Prostate gland (tissue), 2 donors: ENCODE results near the gene ESYT2.
"Not testable (repeated sequence)": the region's sequence is repeated elsewhere in the genome, so short reads cannot be mapped to it uniquely, and the experiment has no call there.

ENCODE experiments used
- POLR2A ChIP-seq: fragments of 450-650 bp; IDR thresholded peaks from one replicate; pipeline ENCODE4 v1.6.1; 2016; ENCODE audit warnings: antibody characterized with exemption, mild to moderate bottlenecking
- TF ChIP-seq, protein P1 (sequence below), 4 experiments: fragments of 200-600 bp in 2 of 4; fragments of 450-650 bp in 2 of 4; sonication (generic) in 2 of 4; IDR thresholded peaks; 1 replicate in 3 of 4; 2 replicates in 1 of 4; pipeline ENCODE4 v1.5.1; 2016 to 2019; ENCODE audit warnings: antibody characterized with exemption in 4 of 4, mild to moderate bottlenecking in 2 of 4, moderate library complexity in 2 of 4

DNA sequence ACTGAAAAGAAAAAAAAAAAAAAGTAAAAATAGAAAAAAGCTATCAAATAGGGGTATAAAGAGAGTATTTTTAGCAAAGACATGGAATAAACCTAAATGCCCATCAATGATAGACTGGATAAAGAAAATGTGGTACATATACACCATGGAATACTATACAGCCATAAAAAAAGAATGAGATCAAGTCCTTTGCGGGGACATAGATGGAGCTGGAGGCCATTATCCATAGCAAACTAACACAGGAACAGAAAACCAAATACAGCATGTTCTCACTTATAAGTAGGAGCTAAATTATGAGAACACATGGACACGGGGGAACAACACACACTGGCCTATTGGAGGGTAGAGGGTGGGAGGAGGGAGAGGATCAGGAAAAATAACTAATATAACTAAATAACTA, 131.7 kb downstream of the ESYT2 start:
- TF ChIP-seq, protein P1, sequence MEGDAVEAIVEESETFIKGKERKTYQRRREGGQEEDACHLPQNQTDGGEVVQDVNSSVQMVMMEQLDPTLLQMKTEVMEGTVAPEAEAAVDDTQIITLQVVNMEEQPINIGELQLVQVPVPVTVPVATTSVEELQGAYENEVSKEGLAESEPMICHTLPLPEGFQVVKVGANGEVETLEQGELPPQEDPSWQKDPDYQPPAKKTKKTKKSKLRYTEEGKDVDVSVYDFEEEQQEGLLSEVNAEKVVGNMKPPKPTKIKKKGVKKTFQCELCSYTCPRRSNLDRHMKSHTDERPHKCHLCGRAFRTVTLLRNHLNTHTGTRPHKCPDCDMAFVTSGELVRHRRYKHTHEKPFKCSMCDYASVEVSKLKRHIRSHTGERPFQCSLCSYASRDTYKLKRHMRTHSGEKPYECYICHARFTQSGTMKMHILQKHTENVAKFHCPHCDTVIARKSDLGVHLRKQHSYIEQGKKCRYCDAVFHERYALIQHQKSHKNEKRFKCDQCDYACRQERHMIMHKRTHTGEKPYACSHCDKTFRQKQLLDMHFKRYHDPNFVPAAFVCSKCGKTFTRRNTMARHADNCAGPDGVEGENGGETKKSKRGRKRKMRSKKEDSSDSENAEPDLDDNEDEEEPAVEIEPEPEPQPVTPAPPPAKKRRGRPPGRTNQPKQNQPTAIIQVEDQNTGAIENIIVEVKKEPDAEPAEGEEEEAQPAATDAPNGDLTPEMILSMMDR (IDR thresholded peaks at IDR 0.05), result not testable (repeated sequence)
- not testable (repeated sequence) for TF ChIP-seq POLR2A
